K562 (cell line): ENCODE measurements around the gene ITSN1. TPM values are rescaled to one million over a fixed set of nuclear protein-coding genes. Genes with fewer than 3 reads are reported as not detected.
A peak's percentile ranks its signal among the peaks of the same experiment; 100 is the strongest.

Experiments used
- COPS2 ChIP-seq: fragments of 450-650 bp; conservative IDR thresholded peaks from 2 replicates; pipeline ENCODE4 v1.6.1; 2016; ENCODE audit warnings: mild to moderate bottlenecking, moderate library complexity
- KDM1A ChIP-seq, 2 experiments: fragments of 450-650 bp; IDR thresholded peaks; 2 replicates each; pipeline ENCODE4 v1.6.1; 2016; ENCODE audit warnings: mild to moderate bottlenecking in 2 of 2
- KDM2B ChIP-seq: fragments of 250-450 bp; sonication (Bioruptor Pico); IDR thresholded peaks from 2 replicates; pipeline ENCODE4 v1.8.0; 2021; ENCODE audit warnings: mild to moderate bottlenecking, moderate library complexity
- MLLT1 ChIP-seq, 2 experiments: fragments of 450-650 bp; IDR thresholded peaks; 2 replicates each; pipeline ENCODE4 v1.6.1; 2016
- NKRF ChIP-seq: fragments of 450-650 bp; IDR thresholded peaks from 2 replicates; pipeline ENCODE4 v1.6.1; 2016; ENCODE audit warnings: borderline replicate concordance
- POLR2A ChIP-seq: fragments of 450-650 bp; conservative IDR thresholded peaks from 2 replicates; pipeline ENCODE4 v1.6.1; 2016
- RFX1 ChIP-seq: fragments of 450-650 bp; IDR thresholded peaks from 2 replicates; pipeline ENCODE4 v1.6.1; 2016; ENCODE audit warnings: mild to moderate bottlenecking, moderate library complexity
- TAF9B ChIP-seq: fragments of 450-650 bp; IDR thresholded peaks from 2 replicates; pipeline ENCODE4 v1.6.1; 2018; ENCODE audit warnings: mild to moderate bottlenecking; ENCODE audit not compliant: partially characterized antibody
- ZNF165 ChIP-seq: fragments of 250-450 bp; sonication (Bioruptor Pico); IDR thresholded peaks from 2 replicates; pipeline ENCODE4 v1.4.0; 2020; ENCODE audit warnings: borderline replicate concordance
- ZNF551 ChIP-seq: fragments of 250-450 bp; sonication (Bioruptor Pico); IDR thresholded peaks from 2 replicates; pipeline ENCODE4 v1.5.0; 2021; ENCODE audit warnings: mild to moderate bottlenecking, moderate library complexity
- polyA plus RNA-seq, 8 experiments: library from polyadenylated mRNA; depleted of rRNA in 4 of 8; stranded (reverse) in 5 of 8; unstranded in 3 of 8; fragments of >200 nt; fragmentation: Nextera tagmentation in 2 of 8; fragmentation: Illumina TruSeq in 1 of 8; extraction: Ambion mirVana in 2 of 8; extraction: Trizol in 1 of 8; gene quantifications; 2 replicates each; pipeline versions ENCODE4 v1.2.1 to v1.2.3, GENCODE V29; 2011 to 2014; ENCODE audit warnings: inconsistent platforms in 1 of 8, missing spikeins in 1 of 8
- total RNA-seq, 7 experiments: library from RNA; depleted of rRNA in 6 of 7; stranded (reverse); fragments of >200 nt in 6 of 7; fragmentation: Illumina TruSeq in 2 of 7; extraction: Trizol in 2 of 7; gene quantifications; 2 replicates each; pipeline versions ENCODE4 v1.2.1 to v1.2.3, GENCODE V29; 2011 to 2021; ENCODE audit warnings: low replicate concordance in 1 of 7
- TF ChIP-seq, protein P1 (sequence below): sonication (generic); formaldehyde crosslinking; IDR thresholded peaks from 2 replicates; pipeline ENCODE4 v1.9.0; 2022; ENCODE audit warnings: mild to moderate bottlenecking, missing genetic modification reagents
- TF ChIP-seq, protein P2 (sequence below), 3 experiments: fragments of 200-800 bp in 1 of 3; fragments of 250-450 bp in 1 of 3; fragments of 450-650 bp in 1 of 3; sonication (Bioruptor Pico) in 1 of 3; sonication (Bioruptor generic) in 1 of 3; formaldehyde crosslinking in 1 of 3; IDR thresholded peaks; 2 replicates each; pipeline versions ENCODE4 v1.6.1 to v1.8.0; 2016 to 2022; ENCODE audit warnings: mild to moderate bottlenecking in 2 of 3, missing genetic modification characterization in 2 of 3, missing compliant biosample characterization in 1 of 3, moderate library complexity in 1 of 3

The ITSN1 gene
- total and polyA plus RNA-seq, 9 of the 15 experiments (the other 6 are each of a cell fraction or from before 2014, with no cell fraction given), result 1.1 to 12.6 (median 4.8) TPM

DNA sequence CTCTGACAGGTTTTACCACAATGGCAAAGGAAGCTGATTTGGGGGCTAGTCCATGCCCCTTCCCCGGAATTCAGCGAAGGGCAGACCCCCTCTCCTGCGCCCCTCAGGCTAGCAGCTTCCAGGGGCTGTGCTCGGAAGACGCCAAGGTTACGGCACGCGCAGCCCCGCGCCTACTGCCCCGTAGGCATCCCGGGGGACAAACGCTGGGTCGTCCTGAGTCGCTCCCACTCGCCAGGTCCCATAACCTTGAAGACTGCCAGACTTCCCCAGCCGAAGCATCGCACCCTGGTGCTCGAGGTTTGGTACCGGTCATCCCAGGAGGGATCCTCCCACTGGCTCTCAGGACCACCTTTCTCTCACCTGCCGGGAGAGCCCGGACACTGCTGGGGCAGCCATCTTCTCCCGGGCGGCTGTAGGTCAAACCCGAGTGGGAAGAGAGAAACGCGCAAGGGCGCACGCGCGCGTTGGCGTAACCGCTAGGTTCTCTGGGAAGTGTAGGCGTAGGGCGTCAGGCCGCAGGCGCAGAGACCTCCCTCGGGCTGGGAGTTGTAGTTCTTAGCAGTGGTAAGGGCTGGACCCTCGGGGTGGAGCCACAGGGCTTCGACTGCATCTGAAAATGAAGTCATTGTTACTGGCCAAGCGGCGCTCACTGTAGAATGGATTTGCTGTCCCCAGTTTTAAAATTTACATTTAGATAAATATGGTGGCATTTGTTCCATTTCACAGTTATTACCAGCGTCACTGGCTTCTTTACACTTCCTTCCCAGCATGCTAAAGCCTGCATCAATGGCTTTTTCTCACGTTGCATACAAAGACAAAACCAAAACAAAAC is 273.3 kb downstream of the ITSN1 start, which contains the start of gene ATP5PO (continued):
- TF ChIP-seq, protein P1, sequence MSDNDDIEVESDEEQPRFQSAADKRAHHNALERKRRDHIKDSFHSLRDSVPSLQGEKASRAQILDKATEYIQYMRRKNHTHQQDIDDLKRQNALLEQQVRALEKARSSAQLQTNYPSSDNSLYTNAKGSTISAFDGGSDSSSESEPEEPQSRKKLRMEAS (CRISPR knock-in tag), result peak; percentile 65
- TF ChIP-seq, protein P2, sequence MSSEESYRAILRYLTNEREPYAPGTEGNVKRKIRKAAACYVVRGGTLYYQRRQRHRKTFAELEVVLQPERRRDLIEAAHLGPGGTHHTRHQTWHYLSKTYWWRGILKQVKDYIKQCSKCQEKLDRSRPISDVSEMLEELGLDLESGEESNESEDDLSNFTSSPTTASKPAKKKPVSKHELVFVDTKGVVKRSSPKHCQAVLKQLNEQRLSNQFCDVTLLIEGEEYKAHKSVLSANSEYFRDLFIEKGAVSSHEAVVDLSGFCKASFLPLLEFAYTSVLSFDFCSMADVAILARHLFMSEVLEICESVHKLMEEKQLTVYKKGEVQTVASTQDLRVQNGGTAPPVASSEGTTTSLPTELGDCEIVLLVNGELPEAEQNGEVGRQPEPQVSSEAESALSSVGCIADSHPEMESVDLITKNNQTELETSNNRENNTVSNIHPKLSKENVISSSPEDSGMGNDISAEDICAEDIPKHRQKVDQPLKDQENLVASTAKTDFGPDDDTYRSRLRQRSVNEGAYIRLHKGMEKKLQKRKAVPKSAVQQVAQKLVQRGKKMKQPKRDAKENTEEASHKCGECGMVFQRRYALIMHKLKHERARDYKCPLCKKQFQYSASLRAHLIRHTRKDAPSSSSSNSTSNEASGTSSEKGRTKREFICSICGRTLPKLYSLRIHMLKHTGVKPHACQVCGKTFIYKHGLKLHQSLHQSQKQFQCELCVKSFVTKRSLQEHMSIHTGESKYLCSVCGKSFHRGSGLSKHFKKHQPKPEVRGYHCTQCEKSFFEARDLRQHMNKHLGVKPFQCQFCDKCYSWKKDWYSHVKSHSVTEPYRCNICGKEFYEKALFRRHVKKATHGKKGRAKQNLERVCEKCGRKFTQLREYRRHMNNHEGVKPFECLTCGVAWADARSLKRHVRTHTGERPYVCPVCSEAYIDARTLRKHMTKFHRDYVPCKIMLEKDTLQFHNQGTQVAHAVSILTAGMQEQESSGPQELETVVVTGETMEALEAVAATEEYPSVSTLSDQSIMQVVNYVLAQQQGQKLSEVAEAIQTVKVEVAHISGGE (CRISPR knock-in tag; IDR thresholded peaks at IDR 0.05), result peak in 1 of 3 experiments; percentile 67; a peak in 2 of 6 replicates
- TF ChIP-seq POLR2A (peak; percentile 99), KDM2B (CRISPR knock-in tag) (no peak), COPS2 (no peak), TAF9B (peak; percentile 94), KDM1A (IDR thresholded peaks at IDR 0.05) (no peak), ZNF551 (CRISPR knock-in tag) (no peak), ZNF165 (CRISPR knock-in tag) (0 out of 2 replicates have a peak, but pooled peaks have one; percentile 19), RFX1 (no peak), MLLT1 (IDR thresholded peaks at IDR 0.05) (peak in 1 of 2 experiments; percentile 53; a peak in 1 of 4 replicates), NKRF (peak; percentile 60)
